Activated naive CD4-positive, alpha-beta T cell treated with anti-CD3 and anti-CD28 coated beads, Interleukin-2, amount 10 ng/mL, durations not matched to agents 7 days and 5 days (primary cell): ENCODE measurements around the gene CFTR.

Source experiments
- CTCF ChIA-PET: fragments of 350-600 bp; sonication (Branson Sonifier 250); formaldehyde crosslinking; loops from one replicate; lab custom pipeline; 2021; ENCODE audit warnings: antibody characterized with exemption; lab: Charles Lee
- DNase-seq: peaks from one replicate; pipeline ENCODE4 v3.0.0-alpha.2; 2020
- H3K27ac Mint-ChIP-seq: one replicate; pipeline ENCODE4 v1.8.0; 2021; ENCODE audit warnings: mild to moderate bottlenecking, moderate library complexity, mixed read lengths
- H3K27me3 Mint-ChIP-seq: one replicate; pipeline ENCODE4 v1.8.0; 2021; ENCODE audit warnings: mild to moderate bottlenecking, mixed read lengths
- H3K36me3 Mint-ChIP-seq: one replicate; pipeline ENCODE4 v1.8.0; 2021; ENCODE audit warnings: mixed read lengths
- H3K4me1 Mint-ChIP-seq: one replicate; pipeline ENCODE4 v1.8.0; 2021; ENCODE audit warnings: mixed read lengths
- H3K4me3 Mint-ChIP-seq: one replicate; pipeline ENCODE4 v1.8.0; 2021; ENCODE audit warnings: mild to moderate bottlenecking, moderate library complexity, mixed read lengths
- H3K9me3 Mint-ChIP-seq: one replicate; pipeline ENCODE4 v1.8.0; 2021; ENCODE audit warnings: mixed read lengths

The CFTR gene

GRCh38 chr7:117665368-117665767, 185.5 kb downstream of the CFTR start:
- H3K4me1 Mint-ChIP-seq: no peaks in the 10 kb centered on the region
- no peak overlapping the region for H3K27ac Mint-ChIP-seq
- CTCF ChIA-PET: no interaction called here
- DNase-seq: no peak
- no peaks in the 10 kb centered on the region for H3K36me3 Mint-ChIP-seq
- no peaks in the 10 kb centered on the region for H3K27me3 Mint-ChIP-seq
- H3K4me3 Mint-ChIP-seq: no peak overlapping the region
- H3K9me3 Mint-ChIP-seq: no peaks in the 10 kb centered on the region

GRCh38 chr7:117666031-117666430, 186.2 kb downstream of the CFTR start:
- Mint-ChIP-seq H3K9me3 (no peaks in the 10 kb centered on the region), H3K27ac (no peak overlapping the region), H3K4me3 (no peak overlapping the region), H3K27me3 (no peaks in the 10 kb centered on the region), H3K36me3 (no peaks in the 10 kb centered on the region), H3K4me1 (no peaks in the 10 kb centered on the region)
- no peak for DNase-seq
- CTCF ChIA-PET: no interaction called here

- CTCF ChIA-PET: no interaction called here
- no peaks in the 10 kb centered on the region for H3K27me3 Mint-ChIP-seq
- H3K27ac Mint-ChIP-seq: no peak overlapping the region
- no peak overlapping the region for H3K4me3 Mint-ChIP-seq
- no peak for DNase-seq
- H3K4me1 Mint-ChIP-seq: no peaks in the 10 kb centered on the region
- no peaks in the 10 kb centered on the region for H3K36me3 Mint-ChIP-seq
- no peaks in the 10 kb centered on the region for H3K9me3 Mint-ChIP-seq
Measured at GRCh38 chr7:117666689-117667088, 186.9 kb downstream of the CFTR start.

- CTCF ChIA-PET: no interaction called here
Measured at GRCh38 chr7:117667456-117667855, 187.6 kb downstream of the CFTR start.

GRCh38 chr7:117669818-117670217, 190.0 kb downstream of the CFTR start:
- H3K9me3 Mint-ChIP-seq: no peaks in the 10 kb centered on the region
- CTCF ChIA-PET: no interaction called here
- no peak overlapping the region for H3K4me3 Mint-ChIP-seq
- H3K36me3 Mint-ChIP-seq: no peaks in the 10 kb centered on the region
- no peak overlapping the region for H3K27ac Mint-ChIP-seq
- H3K27me3 Mint-ChIP-seq: no peaks in the 10 kb centered on the region
- H3K4me1 Mint-ChIP-seq: no peaks in the 10 kb centered on the region
- no peak for DNase-seq

More at GRCh38 chr7:117667456-117667855, 187.6 kb downstream of the CFTR start:
- Mint-ChIP-seq H3K4me3 (no peak overlapping the region), H3K4me1 (no peaks in the 10 kb centered on the region), H3K27me3 (no peaks in the 10 kb centered on the region), H3K9me3 (no peaks in the 10 kb centered on the region), H3K27ac (no peak overlapping the region), H3K36me3 (no peaks in the 10 kb centered on the region)
- no peak for DNase-seq

GRCh38 chr7:117672453-117672852, 192.6 kb downstream of the CFTR start:
- Mint-ChIP-seq H3K36me3 (no peaks in the 10 kb centered on the region), H3K27me3 (peaks cover 5% of the 10 kb centered on the region), H3K4me1 (no peaks in the 10 kb centered on the region), H3K9me3 (no peaks in the 10 kb centered on the region), H3K27ac (no peak overlapping the region), H3K4me3 (no peak overlapping the region)
- no peak for DNase-seq
- CTCF ChIA-PET: no interaction called here

- DNase-seq: no peak
- H3K4me3 Mint-ChIP-seq: no peak overlapping the region
- H3K4me1 Mint-ChIP-seq: no peaks in the 10 kb centered on the region
- no peaks in the 10 kb centered on the region for H3K9me3 Mint-ChIP-seq
- CTCF ChIA-PET: no interaction called here
- H3K27ac Mint-ChIP-seq: no peak overlapping the region
- H3K36me3 Mint-ChIP-seq: no peaks in the 10 kb centered on the region
- peaks cover 5% of the 10 kb centered on the region for H3K27me3 Mint-ChIP-seq
Measured at GRCh38 chr7:117673367-117673766, 193.5 kb downstream of the CFTR start.

- no peak overlapping the region for H3K27ac Mint-ChIP-seq
- peaks cover 5% of the 10 kb centered on the region for H3K27me3 Mint-ChIP-seq
- H3K36me3 Mint-ChIP-seq: no peaks in the 10 kb centered on the region
- DNase-seq: no peak
- no peaks in the 10 kb centered on the region for H3K9me3 Mint-ChIP-seq
- H3K4me1 Mint-ChIP-seq: no peaks in the 10 kb centered on the region
- no peak overlapping the region for H3K4me3 Mint-ChIP-seq
- CTCF ChIA-PET: no interaction called here
Measured at GRCh38 chr7:117673839-117674238, 194.0 kb downstream of the CFTR start.

- H3K27ac Mint-ChIP-seq: no peak overlapping the region
- no peak for DNase-seq
- peaks cover 5% of the 10 kb centered on the region for H3K27me3 Mint-ChIP-seq
- CTCF ChIA-PET: no interaction called here
- no peak overlapping the region for H3K4me3 Mint-ChIP-seq
- no peaks in the 10 kb centered on the region for H3K9me3 Mint-ChIP-seq
- H3K4me1 Mint-ChIP-seq: no peaks in the 10 kb centered on the region
- no peaks in the 10 kb centered on the region for H3K36me3 Mint-ChIP-seq
Measured at GRCh38 chr7:117674617-117675016, 194.8 kb downstream of the CFTR start.

GRCh38 chr7:117675497-117676435, 195.9 kb downstream of the CFTR start:
- no peak overlapping the region for H3K27ac Mint-ChIP-seq
- CTCF ChIA-PET: no interaction called here
- H3K4me3 Mint-ChIP-seq: no peak overlapping the region
- H3K27me3 Mint-ChIP-seq: peaks cover 5% of the 10 kb centered on the region
- H3K36me3 Mint-ChIP-seq: no peaks in the 10 kb centered on the region
- H3K9me3 Mint-ChIP-seq: no peaks in the 10 kb centered on the region
- H3K4me1 Mint-ChIP-seq: no peaks in the 10 kb centered on the region
- no peak for DNase-seq

- Mint-ChIP-seq H3K4me3 (no peak overlapping the region), H3K9me3 (no peaks in the 10 kb centered on the region)
- CTCF ChIA-PET: no interaction called here
Measured at GRCh38 chr7:117679120-117679519, 199.3 kb downstream of the CFTR start.

GRCh38 chr7:117682681-117683385, 203.0 kb downstream of the CFTR start:
- Mint-ChIP-seq H3K4me3 (no peak overlapping the region), H3K4me1 (no peaks in the 10 kb centered on the region), H3K36me3 (no peaks in the 10 kb centered on the region), H3K27ac (no peak overlapping the region), H3K9me3 (no peaks in the 10 kb centered on the region), H3K27me3 (no peaks in the 10 kb centered on the region)
- DNase-seq: no peak
- CTCF ChIA-PET: no interaction called here

More at GRCh38 chr7:117679120-117679519, 199.3 kb downstream of the CFTR start:
- DNase-seq: no peak
- no peaks in the 10 kb centered on the region for H3K4me1 Mint-ChIP-seq
- no peak overlapping the region for H3K27ac Mint-ChIP-seq
- H3K36me3 Mint-ChIP-seq: no peaks in the 10 kb centered on the region
- peaks cover 5% of the 10 kb centered on the region for H3K27me3 Mint-ChIP-seq

- Mint-ChIP-seq H3K4me3 (no peak overlapping the region), H3K27me3 (no peaks in the 10 kb centered on the region), H3K27ac (no peak overlapping the region), H3K4me1 (no peaks in the 10 kb centered on the region), H3K9me3 (no peaks in the 10 kb centered on the region), H3K36me3 (no peaks in the 10 kb centered on the region)
- DNase-seq: no peak
- CTCF ChIA-PET: no interaction called here
Measured at GRCh38 chr7:117683430-117684175, 203.8 kb downstream of the CFTR start.

- no peaks in the 10 kb centered on the region for H3K4me1 Mint-ChIP-seq
- no peak for DNase-seq
- H3K27ac Mint-ChIP-seq: no peak overlapping the region
Measured at GRCh38 chr7:117685795-117686194, 206.0 kb downstream of the CFTR start.

More at GRCh38 chr7:117685795-117686194, 206.0 kb downstream of the CFTR start:
- CTCF ChIA-PET: interaction anchor here (1.1 kb wide), 1 partner anchor 8 kb away, joined by 3 read pairs; no protein-coding TSS in a partner anchor
- Mint-ChIP-seq H3K36me3 (no peaks in the 10 kb centered on the region), H3K4me3 (no peak overlapping the region), H3K9me3 (no peaks in the 10 kb centered on the region), H3K27me3 (no peaks in the 10 kb centered on the region)
